NCI-H1417 treated with DMSO at 0.1 percent for 48 hours (cell line): Measurements from ENCODE around the gene ADGRB2.

Experiments used
- DNase-seq: peaks from one replicate; lab custom pipeline; 2025; lab: John Stamatoyannopoulos, UW

ADGRB2 gene

GRCh38 chr1:31749785-31750735, 14.1 kb downstream of the ADGRB2 start:
- DNase-seq, result no peak

GRCh38 chr1:31748365-31748764, 15.8 kb downstream of the ADGRB2 start:
- DNase-seq, result no peak

- DNase-seq, result no peak
Observed at GRCh38 chr1:31747304-31747703, 16.8 kb downstream of the ADGRB2 start.

- no peak for DNase-seq
Observed at GRCh38 chr1:31746687-31747086, 17.5 kb downstream of the ADGRB2 start.

GRCh38 chr1:31745946-31746670, 18.0 kb downstream of the ADGRB2 start:
- no peak for DNase-seq

- DNase-seq, result no peak
Observed at GRCh38 chr1:31745096-31745945, 18.8 kb downstream of the ADGRB2 start.

GRCh38 chr1:31744165-31744888, 19.8 kb downstream of the ADGRB2 start:
- DNase-seq, result no peak

- no peak for DNase-seq
Observed at GRCh38 chr1:31742462-31743212, 21.5 kb downstream of the ADGRB2 start.

- DNase-seq, result no peak
Observed at GRCh38 chr1:31739346-31739745, 24.8 kb downstream of the ADGRB2 start.

- DNase-seq, result no peak
Observed at GRCh38 chr1:31736675-31737074, 27.5 kb downstream of the ADGRB2 start.

GRCh38 chr1:31735571-31735970, 28.6 kb downstream of the ADGRB2 start:
- DNase-seq, result no peak

GRCh38 chr1:31734582-31735107, 29.5 kb downstream of the ADGRB2 start:
- DNase-seq, result no peak

GRCh38 chr1:31733389-31734219, 30.5 kb downstream of the ADGRB2 start:
- DNase-seq, result no peak

- no peak for DNase-seq
Observed at GRCh38 chr1:31732751-31733289, 31.3 kb downstream of the ADGRB2 start.

- DNase-seq, result no peak
Observed at GRCh38 chr1:31732343-31732742, 31.8 kb downstream of the ADGRB2 start.

GRCh38 chr1:31731049-31731565, 33.0 kb downstream of the ADGRB2 start:
- no peak for DNase-seq

GRCh38 chr1:31730336-31731048, 33.6 kb downstream of the ADGRB2 start:
- DNase-seq, result no peak

- DNase-seq, result no peak
Observed at GRCh38 chr1:31727849-31728248, 36.3 kb downstream of the ADGRB2 start.
